Keratinocyte (primary cell): ENCODE measurements around the gene CERKL.

ENCODE experiments used
- EZH2 ChIP-seq: IDR thresholded peaks from one replicate; pipeline ENCODE4 v1.6.1; 2012; ENCODE audit warnings: inconsistent platforms, mild to moderate bottlenecking, low read length, moderate library complexity
- TF ChIP-seq, protein P1 (sequence below), 3 experiments: IDR thresholded peaks in 1 of 3; conservative IDR thresholded peaks in 1 of 3; optimal IDR thresholded peaks in 1 of 3; 2 replicates in 2 of 3; 3 replicates in 1 of 3; pipeline versions ENCODE3 to v1.5.1; 2011; ENCODE audit warnings: low read length in 3 of 3, mild to moderate bottlenecking in 3 of 3, moderate library complexity in 2 of 3, control low read depth in 1 of 3, inconsistent platforms in 1 of 3; ENCODE audit not compliant: insufficient read depth in 2 of 3; ENCODE audit errors: extremely low read depth in 1 of 3

DNA sequence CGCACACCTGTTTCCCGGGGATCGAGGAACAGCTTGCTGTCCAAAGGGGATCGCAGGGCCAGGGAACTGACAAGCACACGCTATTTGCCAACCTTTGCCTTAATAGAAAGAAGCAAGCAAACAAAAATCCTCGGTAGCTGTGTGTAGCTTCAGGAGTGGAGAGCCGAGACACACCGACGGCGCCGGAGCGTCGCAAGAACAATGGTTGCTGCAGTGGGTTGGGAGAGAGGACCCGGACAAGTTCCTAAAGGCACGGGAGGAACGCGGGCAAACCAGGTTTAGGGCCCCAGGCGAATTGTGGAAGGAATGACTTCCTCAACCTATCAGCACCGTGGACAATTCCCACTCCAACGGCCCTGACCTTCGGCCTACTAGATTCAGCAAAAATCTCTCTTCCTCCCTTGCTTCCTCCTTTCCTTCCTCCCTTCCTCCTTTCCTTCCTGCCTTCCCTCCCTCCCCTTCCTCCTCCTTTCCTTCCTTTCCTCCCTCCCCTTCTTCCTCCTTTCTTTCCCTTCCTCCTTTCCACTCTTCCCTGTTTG, 28.3 kb upstream of the CERKL start:
- TF ChIP-seq, protein P1, sequence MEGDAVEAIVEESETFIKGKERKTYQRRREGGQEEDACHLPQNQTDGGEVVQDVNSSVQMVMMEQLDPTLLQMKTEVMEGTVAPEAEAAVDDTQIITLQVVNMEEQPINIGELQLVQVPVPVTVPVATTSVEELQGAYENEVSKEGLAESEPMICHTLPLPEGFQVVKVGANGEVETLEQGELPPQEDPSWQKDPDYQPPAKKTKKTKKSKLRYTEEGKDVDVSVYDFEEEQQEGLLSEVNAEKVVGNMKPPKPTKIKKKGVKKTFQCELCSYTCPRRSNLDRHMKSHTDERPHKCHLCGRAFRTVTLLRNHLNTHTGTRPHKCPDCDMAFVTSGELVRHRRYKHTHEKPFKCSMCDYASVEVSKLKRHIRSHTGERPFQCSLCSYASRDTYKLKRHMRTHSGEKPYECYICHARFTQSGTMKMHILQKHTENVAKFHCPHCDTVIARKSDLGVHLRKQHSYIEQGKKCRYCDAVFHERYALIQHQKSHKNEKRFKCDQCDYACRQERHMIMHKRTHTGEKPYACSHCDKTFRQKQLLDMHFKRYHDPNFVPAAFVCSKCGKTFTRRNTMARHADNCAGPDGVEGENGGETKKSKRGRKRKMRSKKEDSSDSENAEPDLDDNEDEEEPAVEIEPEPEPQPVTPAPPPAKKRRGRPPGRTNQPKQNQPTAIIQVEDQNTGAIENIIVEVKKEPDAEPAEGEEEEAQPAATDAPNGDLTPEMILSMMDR (optimal IDR thresholded peaks at IDR 0.05 in 1 of 3, IDR thresholded peaks at IDR 0.05 in 1 of 3, conservative IDR thresholded peaks at IDR 0.05 in 1 of 3; ENCODE audit: extremely low read depth in 1 of 3, insufficient read depth in 2 of 3, low read length in 3 of 3): no peak
- peak; percentile 68 for TF ChIP-seq EZH2
